Lower leg skin (tissue), 4 donors: ENCODE results near the gene EFEMP2. TPM values are rescaled to one million over a fixed set of nuclear protein-coding genes. Genes with fewer than 3 reads are reported as not detected.

Experiments used
- DNase-seq, 2 donors: peaks; one replicate each; pipeline ENCODE4 v3.0.0-alpha.2; 2019; ENCODE audit warnings: low spot score in 2 of 2
- H3K4me3 ChIP-seq: fragments of 200-600 bp; sonication (generic); 2 replicates; pipeline ENCODE4 v1.5.1; 2017; ENCODE audit warnings: mild to moderate bottlenecking, low read depth; ENCODE audit not compliant: poor library complexity, severe bottlenecking
- CTCF ChIP-seq, 3 donors: fragments of 450-650 bp; IDR thresholded peaks; one replicate each; pipeline ENCODE4 v1.5.1; 2016; ENCODE audit warnings: antibody characterized with exemption in 3 of 3, mild to moderate bottlenecking in 3 of 3, moderate library complexity in 2 of 3
- POLR2A ChIP-seq, 2 donors: fragments of 450-650 bp; IDR thresholded peaks; one replicate each; pipeline ENCODE4 v1.6.1; 2016 to 2017; ENCODE audit warnings: antibody characterized with exemption in 2 of 2, mild to moderate bottlenecking in 1 of 2, moderate library complexity in 1 of 2
- WGBS, 2 donors: methylation state at CpG; one replicate each; pipeline ENCODE4 v1.1.5; 2018; 5-methylcytosine and 5-hydroxymethylcytosine counted together
- intact Hi-C: fragments of 100-400 bp; cut with DNase I; formaldehyde crosslinking; loops from one replicate; pipeline ENCODE4 v1.15.0; 2023; ENCODE audit warnings: low total_unique reads
- total RNA-seq, 4 donors: library from RNA; depleted of rRNA; stranded (reverse); fragments of >200 nt; gene quantifications; one replicate each; pipeline ENCODE4 v1.1.0, GENCODE V29; 2016

Gene EFEMP2
- total RNA-seq, 4 donors from 2014 or later: 12.0 to 29.8 (median 16.3) TPM

GRCh38 chr11:65870307-65870658, 2.3 kb downstream of the EFEMP2 start:
- TF ChIP-seq CTCF (IDR thresholded peaks at IDR 0.05) (no peak), POLR2A (IDR thresholded peaks at IDR 0.05) (no peak)
- intact Hi-C loops: no loop called here
- no peak overlapping the region for H3K4me3 ChIP-seq
- no peak for DNase-seq
- 77 to 82% methylated on average over 10 to 11 of the region's 11 CpGs for WGBS, 2 donors

- 75 to 78% methylated on average over 23 to 24 of the region's 24 CpGs for WGBS, 2 donors
- intact Hi-C loops: no loop called here
- no peak for TF ChIP-seq POLR2A (IDR thresholded peaks at IDR 0.05)
- no peak for TF ChIP-seq CTCF (IDR thresholded peaks at IDR 0.05)
- no peak overlapping the region for H3K4me3 ChIP-seq
- DNase-seq: no peak
These were observed 2.8 kb downstream of the EFEMP2 start for GRCh38 chr11:65869643-65870306.

- TF ChIP-seq POLR2A (IDR thresholded peaks at IDR 0.05): no peak
- TF ChIP-seq CTCF (IDR thresholded peaks at IDR 0.05): no peak
- WGBS, 2 donors: 87 to 93% methylated on average over 3 of the region's 3 CpGs
- no peak for DNase-seq
- H3K4me3 ChIP-seq: no peak overlapping the region
- intact Hi-C loops: no loop called here
These were observed 3.7 kb downstream of the EFEMP2 start for GRCh38 chr11:65868907-65869306.

GRCh38 chr11:65868076-65868667, 4.4 kb downstream of the EFEMP2 start:
- 84 to 89% methylated on average over 11 to 19 of the region's 19 CpGs for WGBS, 2 donors
- TF ChIP-seq POLR2A (IDR thresholded peaks at IDR 0.05) (no peak), CTCF (IDR thresholded peaks at IDR 0.05) (no peak)
- intact Hi-C loops: no loop called here
- DNase-seq: no peak
- H3K4me3 ChIP-seq: no peak overlapping the region

GRCh38 chr11:65867284-65868071, 5.1 kb downstream of the EFEMP2 start:
- TF ChIP-seq POLR2A (IDR thresholded peaks at IDR 0.05) (no peak), CTCF (IDR thresholded peaks at IDR 0.05) (no peak)
- DNase-seq: no peak
- 68% methylated on average over 29 of the region's 29 CpGs for WGBS, 2 donors

More at GRCh38 chr11:65867284-65868071, 5.1 kb downstream of the EFEMP2 start:
- intact Hi-C loops: no loop called here
- no peak overlapping the region for H3K4me3 ChIP-seq
